HG02870 (cell line): ENCODE measurements around the gene SORBS2.

Source experiments
- ATAC-seq: cut with Tn5 transposase; IDR thresholded peaks from one replicate; pipeline ENCODE4 v1.9.1; 2021; ENCODE audit warnings: mild to moderate bottlenecking, moderate library complexity; ENCODE audit not compliant: unreplicated experiment

The SORBS2 gene

GRCh38 chr4:185774845-185775680, 36.9 kb downstream of the SORBS2 start:
- ATAC-seq: no peak

- ATAC-seq: peak; percentile 66
Measured at GRCh38 chr4:185774131-185774653, 37.8 kb downstream of the SORBS2 start.

DNA sequence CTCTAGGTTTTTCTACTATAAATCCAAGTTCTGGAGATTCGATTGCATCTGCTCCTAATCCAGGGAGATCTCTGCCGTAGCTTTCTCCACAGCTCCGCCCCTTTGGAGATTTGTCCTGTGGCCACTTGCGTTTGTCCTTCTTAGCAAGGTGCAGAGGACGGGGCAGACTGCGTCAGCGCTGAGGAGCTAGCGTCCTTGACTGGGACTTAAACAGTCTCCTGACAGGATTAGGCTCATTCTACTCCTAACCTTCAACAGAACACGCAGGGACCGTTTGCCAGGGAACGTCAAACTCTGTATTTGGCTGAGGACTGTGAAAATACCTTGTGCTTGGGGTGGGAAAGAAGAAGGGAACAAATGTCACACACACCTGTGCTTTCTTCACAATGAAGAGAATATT, 38.6 kb downstream of the SORBS2 start:
- no peak for ATAC-seq

GRCh38 chr4:185772391-185773093, 39.5 kb downstream of the SORBS2 start:
- ATAC-seq: no peak

GRCh38 chr4:185771711-185772390, 40.1 kb downstream of the SORBS2 start:
- ATAC-seq: no peak

DNA sequence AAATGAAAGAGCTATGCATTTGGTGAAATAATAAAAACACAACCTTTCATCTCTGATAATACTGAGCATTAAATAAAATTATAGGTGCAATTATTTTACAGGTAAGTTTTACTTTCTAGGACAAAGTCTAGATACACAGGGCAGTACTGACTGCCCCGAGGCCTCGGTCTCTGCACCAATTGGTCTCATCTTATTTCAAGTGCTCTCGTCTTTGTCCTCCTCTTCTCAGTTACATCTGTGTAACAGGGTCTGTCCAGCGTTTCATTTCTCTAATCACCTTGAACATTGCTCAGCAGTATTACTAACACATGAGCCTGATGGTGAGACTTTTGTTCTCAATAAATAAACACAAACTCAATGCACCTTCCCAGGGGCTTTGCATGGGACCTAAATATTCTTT, 44.5 kb downstream of the SORBS2 start:
- no peak for ATAC-seq

DNA sequence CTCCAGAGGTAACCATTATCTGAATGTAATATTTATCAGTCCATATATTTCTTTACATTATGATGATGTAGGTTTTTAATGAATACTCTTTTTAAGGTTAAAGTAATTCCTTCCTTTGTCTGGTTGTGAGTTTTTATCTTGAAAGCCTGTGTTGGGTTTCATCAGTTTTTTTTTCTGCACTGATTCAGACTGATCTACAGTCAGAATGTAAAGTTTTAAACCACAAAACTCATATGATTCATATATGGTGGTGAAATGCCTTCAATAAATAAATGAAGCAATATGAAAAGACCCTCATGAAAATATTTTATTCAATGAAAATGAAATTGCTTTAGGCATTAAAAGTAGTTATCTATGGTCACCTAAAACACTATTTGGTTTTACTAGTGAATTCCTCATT, 47.1 kb downstream of the SORBS2 start:
- ATAC-seq: no peak

GRCh38 chr4:185761352-185762235, 50.4 kb downstream of the SORBS2 start:
- ATAC-seq: no peak

DNA sequence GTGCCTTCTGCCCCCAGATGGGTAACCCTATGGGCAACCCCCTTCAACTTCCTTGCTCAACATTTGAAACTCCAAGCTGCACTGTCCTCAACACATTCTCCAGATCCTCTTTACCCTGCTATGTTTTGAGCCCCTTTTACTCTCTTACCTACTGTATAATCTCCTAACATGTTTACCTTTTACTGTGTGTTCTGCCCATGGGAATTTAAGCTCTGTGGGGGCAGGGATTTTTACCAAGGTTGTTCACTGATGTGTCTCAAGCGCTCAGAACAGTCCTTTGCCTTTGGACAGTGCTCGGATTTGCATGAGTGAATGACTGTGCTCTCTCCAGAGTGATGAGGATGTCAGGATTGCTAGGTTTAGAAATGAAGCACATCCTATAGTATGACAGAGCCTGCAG, 53.2 kb downstream of the SORBS2 start:
- no peak for ATAC-seq

DNA sequence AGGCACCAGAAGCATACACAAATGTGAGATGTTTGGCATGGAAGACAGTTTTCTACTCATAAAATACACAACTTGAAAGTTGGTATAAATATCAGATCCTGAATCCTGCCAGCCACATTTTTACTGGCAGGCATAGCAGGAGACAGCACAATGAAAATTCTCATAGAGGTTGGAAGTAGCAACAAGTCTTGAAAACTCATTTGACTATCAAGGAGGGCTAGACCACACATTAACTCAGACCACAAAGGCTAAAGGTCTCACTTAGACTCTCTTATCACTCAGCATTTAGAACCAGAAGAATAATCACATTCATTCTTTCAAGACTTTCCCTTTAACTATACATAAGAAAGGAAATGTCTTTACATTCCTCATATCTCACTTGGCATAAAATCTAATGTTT, 56.5 kb downstream of the SORBS2 start:
- no peak for ATAC-seq

DNA sequence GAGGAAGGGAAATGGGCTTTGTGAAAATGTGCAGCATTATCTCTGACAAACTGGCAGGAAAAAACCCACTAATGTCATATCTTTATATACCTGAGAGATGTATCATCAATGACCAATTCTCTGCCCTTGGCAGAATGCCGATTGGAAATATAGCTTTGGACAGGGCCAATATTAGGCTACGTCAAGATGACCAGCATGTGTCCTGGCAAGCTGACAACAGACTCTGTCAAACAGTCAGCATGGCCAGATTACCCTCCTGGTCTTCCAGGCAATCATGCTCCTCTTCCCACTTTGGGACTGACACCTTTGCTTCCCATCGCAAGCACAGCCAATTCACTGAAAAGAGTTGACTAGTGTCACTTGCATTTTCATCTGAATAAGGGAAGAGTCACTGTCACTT, 57.0 kb downstream of the SORBS2 start:
- ATAC-seq: no peak

DNA sequence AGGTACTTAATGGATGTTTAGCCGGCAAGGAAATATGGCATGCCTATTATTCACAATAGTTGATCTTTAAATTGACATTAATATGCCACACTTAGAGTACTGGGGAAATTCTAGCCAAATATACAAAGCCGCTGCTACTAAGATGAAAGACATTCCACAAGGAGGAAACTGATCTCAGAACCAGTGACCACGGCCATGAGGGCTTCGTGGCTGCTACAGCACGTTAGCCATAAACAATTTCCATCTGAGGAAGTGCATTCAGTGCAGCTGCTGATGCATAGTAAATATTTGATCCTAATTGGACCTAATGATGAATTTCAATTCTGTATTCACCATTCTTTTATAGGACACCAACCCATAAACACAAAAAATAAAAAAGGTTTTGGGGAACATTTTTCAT, 59.1 kb downstream of the SORBS2 start:
- no peak for ATAC-seq

- no peak for ATAC-seq
Measured at GRCh38 chr4:185749858-185750257, 62.1 kb downstream of the SORBS2 start.

DNA sequence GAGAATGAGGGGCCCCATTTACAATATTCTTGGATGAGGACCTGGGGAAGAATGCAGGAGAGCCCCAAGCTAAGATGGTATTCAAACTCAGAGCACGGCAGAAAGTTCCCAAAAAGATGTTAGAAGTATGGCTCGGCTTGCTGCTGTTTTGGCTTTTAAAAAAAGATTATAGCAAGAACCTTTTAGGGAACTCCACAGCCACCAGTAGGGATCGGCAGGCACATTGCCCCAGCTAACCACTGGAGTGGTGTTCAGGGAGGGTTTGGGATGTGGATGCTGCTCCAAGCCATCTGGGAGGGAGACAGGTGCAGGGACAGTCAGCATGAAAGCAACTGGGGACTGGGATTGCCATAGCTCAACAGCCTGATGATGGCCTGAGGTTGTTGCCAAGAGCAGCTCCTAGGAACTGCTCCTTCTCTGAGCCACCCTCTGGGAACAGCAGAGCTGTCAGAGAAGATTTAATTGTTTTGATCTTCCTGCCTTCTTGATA, 63.0 kb downstream of the SORBS2 start:
- no peak for ATAC-seq

DNA sequence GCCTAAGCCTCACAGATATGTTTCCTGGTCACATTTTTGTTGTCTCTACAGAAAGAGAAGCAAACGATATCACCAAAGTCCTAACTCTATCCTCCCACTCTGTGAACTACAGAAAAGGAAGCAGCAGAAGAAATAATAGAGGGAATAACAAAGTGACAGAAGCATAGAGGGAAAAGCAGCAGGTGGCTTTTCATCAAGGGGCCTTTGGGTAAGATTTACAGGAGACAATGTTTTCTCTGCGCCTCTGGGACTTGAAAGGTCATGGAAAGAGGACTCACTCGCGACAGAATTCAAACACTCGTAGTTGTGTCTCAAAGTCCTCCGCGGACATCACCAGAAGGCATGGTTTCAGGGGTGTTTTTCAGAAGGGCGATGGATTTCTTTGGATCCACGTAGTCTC, 66.1 kb downstream of the SORBS2 start:
- ATAC-seq: no peak

DNA sequence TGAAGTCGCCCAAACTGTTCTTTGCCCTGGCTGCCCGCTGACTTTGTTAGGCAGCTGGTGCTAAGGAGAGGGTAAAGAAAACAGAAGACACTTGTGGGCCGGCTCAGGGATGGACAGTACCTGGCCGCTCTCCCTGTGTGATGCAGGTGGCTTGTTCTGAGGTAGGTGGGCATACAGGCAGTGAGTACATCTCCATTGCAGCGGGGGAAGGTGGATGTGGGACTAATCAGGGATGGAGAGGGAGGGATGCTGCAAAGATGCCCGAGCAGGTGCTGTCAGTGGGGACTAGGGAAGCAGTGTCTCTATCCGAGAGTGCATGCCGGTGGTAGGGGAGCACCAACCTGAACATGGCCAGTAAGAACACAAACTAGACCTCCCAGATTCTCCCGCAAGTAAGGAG, 67.0 kb downstream of the SORBS2 start:
- no peak for ATAC-seq

- ATAC-seq: no peak
Measured at GRCh38 chr4:185744488-185744862, 67.5 kb downstream of the SORBS2 start.

- no peak for ATAC-seq
Measured at GRCh38 chr4:185743722-185744487, 68.1 kb downstream of the SORBS2 start.

DNA sequence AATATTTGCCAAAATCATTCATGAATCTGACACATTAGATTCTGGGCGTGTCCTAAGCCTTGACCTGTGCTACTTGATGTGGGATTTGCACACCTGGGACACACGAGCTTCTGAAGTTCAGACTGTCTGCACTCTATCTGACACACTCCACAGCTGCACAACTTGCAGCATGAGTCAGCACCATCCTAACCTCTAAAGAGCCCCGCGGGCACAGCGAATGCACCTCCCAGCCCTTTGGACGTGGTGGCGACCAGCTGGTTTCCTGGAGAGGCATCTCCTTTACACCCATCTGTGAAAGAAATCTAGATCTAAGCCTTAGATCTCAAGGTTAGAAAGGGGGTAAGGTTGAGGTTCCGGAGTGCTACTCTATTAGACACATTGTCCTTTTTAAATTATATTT, 69.2 kb downstream of the SORBS2 start:
- peak; percentile 64 for ATAC-seq

- ATAC-seq: no peak
Measured at GRCh38 chr4:185741795-185742194, 70.2 kb downstream of the SORBS2 start.
